Parathyroid adenoma (tissue), 2 donors: ENCODE measurements around the gene PAK4.

Experiments
- H2AFZ ChIP-seq: fragments of 300-600 bp; sonication (generic); one replicate; pipeline ENCODE4 v1.7.0; 2017; ENCODE audit warnings: antibody characterized with exemption, mild to moderate bottlenecking
- H3K27ac ChIP-seq: fragments of 300-600 bp; sonication (generic); one replicate; pipeline ENCODE4 v1.7.0; 2017
- H3K27me3 ChIP-seq: fragments of 300-600 bp; sonication (generic); one replicate; pipeline ENCODE4 v1.7.0; 2017; ENCODE audit warnings: low read length; ENCODE audit not compliant: control insufficient read depth, insufficient read depth
- H3K36me3 ChIP-seq: fragments of 300-600 bp; sonication (generic); one replicate; pipeline ENCODE4 v1.7.0; 2017; ENCODE audit warnings: low read length; ENCODE audit not compliant: control insufficient read depth, insufficient read depth
- H3K4me1 ChIP-seq: fragments of 300-600 bp; sonication (generic); one replicate; pipeline ENCODE4 v1.7.0; 2017; ENCODE audit warnings: control low read depth
- H3K4me2 ChIP-seq: fragments of 300-600 bp; sonication (generic); one replicate; pipeline ENCODE4 v1.7.0; 2017; ENCODE audit warnings: low read length
- H3K4me3 ChIP-seq: fragments of 300-600 bp; sonication (generic); one replicate; pipeline ENCODE4 v1.7.0; 2017; ENCODE audit warnings: low read depth, low read length
- H3K79me2 ChIP-seq: fragments of 300-600 bp; sonication (generic); one replicate; pipeline ENCODE4 v1.7.0; 2017; ENCODE audit warnings: control low read depth
- H3K9ac ChIP-seq: fragments of 300-600 bp; sonication (generic); one replicate; pipeline ENCODE4 v1.7.0; 2017; ENCODE audit warnings: mild to moderate bottlenecking
- H3K9me3 ChIP-seq: fragments of 300-600 bp; sonication (generic); one replicate; pipeline ENCODE4 v1.7.0; 2017; ENCODE audit warnings: low read length; ENCODE audit not compliant: control insufficient read depth
- CTCF ChIP-seq: fragments of 300-600 bp; sonication (generic); IDR thresholded peaks from one replicate; pipeline ENCODE4 v1.7.0; 2017; ENCODE audit warnings: antibody characterized with exemption, mild to moderate bottlenecking
- donor health status: primary hyperparathyroidism.

The PAK4 gene

GRCh38 chr19:39109641-39110040 is 15.9 kb upstream of the PAK4 start:
- Histone ChIP-seq H3K9me3 (no peaks in the 10 kb centered on the region), H3K27ac (no peak overlapping the region), H3K4me1 (peaks cover 12% of the 10 kb centered on the region), H3K79me2 (no peaks in the 10 kb centered on the region), H2AFZ (no peak overlapping the region), H3K4me3 (no peak overlapping the region), H3K27me3 (no peaks in the 10 kb centered on the region), H3K9ac (no peak overlapping the region), H3K36me3 (no peaks in the 10 kb centered on the region), H3K4me2 (no peak overlapping the region)
- no peak for TF ChIP-seq CTCF

GRCh38 chr19:39110263-39110967 is 15.2 kb upstream of the PAK4 start:
- no peaks in the 10 kb centered on the region for H3K27me3 ChIP-seq
- no peak overlapping the region for H3K27ac ChIP-seq

GRCh38 chr19:39111593-39112199 is 13.9 kb upstream of the PAK4 start:
- peak overlapping the region; percentile 85 for H2AFZ ChIP-seq
- no peaks in the 10 kb centered on the region for H3K36me3 ChIP-seq
- no peaks in the 10 kb centered on the region for H3K79me2 ChIP-seq
- H3K4me2 ChIP-seq, result no peak overlapping the region
- no peak overlapping the region for H3K9ac ChIP-seq
- H3K27me3 ChIP-seq, result no peaks in the 10 kb centered on the region
- no peak overlapping the region for H3K4me3 ChIP-seq
- peaks cover 12% of the 10 kb centered on the region for H3K4me1 ChIP-seq
- H3K27ac ChIP-seq, result peak overlapping the region; percentile 68
- H3K9me3 ChIP-seq, result no peaks in the 10 kb centered on the region
- no peak for TF ChIP-seq CTCF

More at GRCh38 chr19:39110263-39110967, 15.2 kb upstream of the PAK4 start:
- no peak overlapping the region for H3K4me2 ChIP-seq
- H3K4me1 ChIP-seq, result peaks cover 12% of the 10 kb centered on the region
- TF ChIP-seq CTCF, result peak; percentile 83
- H3K4me3 ChIP-seq, result no peak overlapping the region
- H3K36me3 ChIP-seq, result no peaks in the 10 kb centered on the region
- no peak overlapping the region for H3K9ac ChIP-seq
- H2AFZ ChIP-seq, result no peak overlapping the region
- no peaks in the 10 kb centered on the region for H3K9me3 ChIP-seq
- no peaks in the 10 kb centered on the region for H3K79me2 ChIP-seq

- Histone ChIP-seq H3K27ac (peak overlapping the region; percentile 68), H3K36me3 (no peaks in the 10 kb centered on the region), H3K4me3 (no peak overlapping the region), H3K79me2 (no peaks in the 10 kb centered on the region), H2AFZ (peak overlapping the region; percentile 85), H3K9me3 (no peaks in the 10 kb centered on the region), H3K4me2 (no peak overlapping the region), H3K4me1 (peaks cover 12% of the 10 kb centered on the region), H3K9ac (no peak overlapping the region), H3K27me3 (no peaks in the 10 kb centered on the region)
- TF ChIP-seq CTCF, result no peak
Measured at GRCh38 chr19:39112338-39112890, 13.2 kb upstream of the PAK4 start.
